ENCODE measurements around the gene NTN5.

NTN5 gene, protein sequence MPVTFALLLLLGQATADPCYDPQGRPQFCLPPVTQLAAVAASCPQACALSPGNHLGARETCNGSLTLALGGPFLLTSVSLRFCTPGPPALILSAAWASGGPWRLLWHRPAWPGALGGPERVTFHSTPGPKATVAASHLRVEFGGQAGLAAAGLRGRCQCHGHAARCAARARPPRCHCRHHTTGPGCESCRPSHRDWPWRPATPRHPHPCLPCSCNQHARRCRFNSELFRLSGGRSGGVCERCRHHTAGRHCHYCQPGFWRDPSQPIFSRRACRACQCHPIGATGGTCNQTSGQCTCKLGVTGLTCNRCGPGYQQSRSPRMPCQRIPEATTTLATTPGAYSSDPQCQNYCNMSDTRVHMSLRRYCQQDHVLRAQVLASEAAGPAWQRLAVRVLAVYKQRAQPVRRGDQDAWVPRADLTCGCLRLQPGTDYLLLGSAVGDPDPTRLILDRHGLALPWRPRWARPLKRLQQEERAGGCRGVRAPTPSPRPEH

DNA sequence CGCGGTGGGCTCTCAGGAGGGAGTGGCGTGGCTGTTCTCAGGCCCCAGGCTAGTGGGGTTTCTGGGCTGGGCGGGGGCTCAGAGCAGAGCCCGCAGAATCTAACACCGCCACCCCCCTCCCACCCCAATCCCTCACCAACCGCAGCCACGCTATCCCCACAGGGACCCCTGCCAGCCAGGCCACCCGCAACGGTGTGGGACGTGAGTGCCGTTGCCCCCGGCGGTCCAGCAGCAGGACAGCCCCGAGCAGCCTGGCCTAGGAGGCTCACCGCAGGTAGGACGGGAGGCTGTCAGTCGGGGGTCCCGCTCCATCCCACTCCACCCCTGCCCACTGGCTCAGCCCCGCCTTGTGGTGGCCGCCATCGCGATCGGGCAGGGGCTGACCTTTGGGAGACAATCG lies at the start of gene NTN5:
NTN5 (minus strand) TSS at position 24 of the 400 bp plus-strand sequence. CDS start 2,031 bp downstream, outside the sequence.
- Histone ChIP-seq H3K36me3 (ENCODE audit: control insufficient read depth, low read length) (no peaks in the 10 kb centered on the region), H3K27ac (ENCODE audit: low read depth, low read length) (no peak within 1 kb of the TSS), H3K4me2 (ENCODE audit: low read length) (no peak within 1 kb of the TSS), H3F3A (ENCODE audit: control insufficient read depth, insufficient read depth) (no peaks in the 10 kb centered on the region), H3K9me2 (replicated peaks; ENCODE audit: control insufficient read depth, low read length) (no peaks in the 10 kb centered on the region), H4K20me1 (ENCODE audit: control insufficient read depth, insufficient read depth, low read depth, low read length) (no peaks in the 10 kb centered on the region), H3K4me1 (ENCODE audit: control insufficient read depth, low read length) (peaks cover 9% of the 10 kb centered on the region), H3K27me3 (ENCODE audit: control insufficient read depth, low read length) (no peaks in the 10 kb centered on the region), H3K9me3 (ENCODE audit: control insufficient read depth, insufficient read depth, low read length) (peaks cover 5% of the 10 kb centered on the region; the same call in 1 of the 2 replicates), H3K79me2 (ENCODE audit: control insufficient read depth, low read length) (no peaks in the 10 kb centered on the region), H3K4me3 (ENCODE audit: low read length) (no peak within 1 kb of the TSS)
- no peak for TF ChIP-seq EZH2phosphoT487 (IDR thresholded peaks at IDR 0.05; ENCODE audit: borderline replicate concordance, low read length)
- TF ChIP-seq CTCF (IDR thresholded peaks at IDR 0.05; ENCODE audit: low read depth, low read length, poor library complexity, severe bottlenecking): no peak

DNA sequence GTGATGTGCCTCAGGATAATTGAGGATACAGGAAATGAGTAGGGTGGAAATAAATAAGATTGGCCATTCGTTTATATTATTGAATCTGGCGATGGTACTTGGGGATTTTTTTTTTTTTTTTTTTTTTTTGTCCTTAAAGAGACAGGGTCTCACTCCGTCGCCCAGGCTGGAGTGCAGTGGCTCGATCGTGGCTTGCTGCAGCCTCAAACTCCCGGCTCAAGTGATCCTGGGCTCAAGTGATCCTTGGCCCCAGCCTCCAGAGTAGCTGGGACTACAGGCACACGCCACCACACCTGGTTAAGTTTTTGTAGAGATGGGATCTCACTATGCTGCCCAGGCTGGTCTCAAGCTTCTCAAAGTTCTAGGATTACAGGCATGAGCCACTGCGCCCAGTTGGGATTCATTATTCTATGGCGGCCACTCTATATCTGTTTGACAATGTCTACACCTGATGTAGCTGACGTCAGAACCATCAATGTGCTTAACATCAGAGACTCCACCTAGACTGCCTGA lies 49.4 kb upstream of the NTN5 start:
- Histone ChIP-seq H4K20me1 (ENCODE audit: control insufficient read depth, insufficient read depth, low read depth, low read length) (no peaks in the 10 kb centered on the region), H3K9me2 (replicated peaks; ENCODE audit: control insufficient read depth, low read length) (no peaks in the 10 kb centered on the region), H3K79me2 (ENCODE audit: control insufficient read depth, low read length) (no peaks in the 10 kb centered on the region), H3K4me2 (ENCODE audit: low read length) (no peak overlapping the region), H3K4me1 (ENCODE audit: control insufficient read depth, low read length) (peaks cover 43% of the 10 kb centered on the region), H3K36me3 (ENCODE audit: control insufficient read depth, low read length) (peaks cover 15% of the 10 kb centered on the region), H3F3A (ENCODE audit: control insufficient read depth, insufficient read depth) (peaks cover 9% of the 10 kb centered on the region), H3K27me3 (ENCODE audit: control insufficient read depth, low read length) (no peaks in the 10 kb centered on the region), H3K27ac (ENCODE audit: low read depth, low read length) (no peak overlapping the region), H3K9me3 (ENCODE audit: control insufficient read depth, insufficient read depth, low read length) (peaks cover 15% of the 10 kb centered on the region), H3K4me3 (ENCODE audit: low read length) (no peak overlapping the region)
- TF ChIP-seq CTCF (IDR thresholded peaks at IDR 0.05; ENCODE audit: low read depth, low read length, poor library complexity, severe bottlenecking) (no peak), EZH2phosphoT487 (IDR thresholded peaks at IDR 0.05; ENCODE audit: borderline replicate concordance, low read length) (no peak)

- TF ChIP-seq CTCF (IDR thresholded peaks at IDR 0.05; ENCODE audit: low read depth, low read length, poor library complexity, severe bottlenecking) (no peak), EZH2phosphoT487 (IDR thresholded peaks at IDR 0.05; ENCODE audit: borderline replicate concordance, low read length) (no peak)
- peaks cover 8% of the 10 kb centered on the region for H3F3A ChIP-seq (ENCODE audit: control insufficient read depth, insufficient read depth)
- no peaks in the 10 kb centered on the region for H3K9me3 ChIP-seq (ENCODE audit: control insufficient read depth, insufficient read depth, low read length)
- no peaks in the 10 kb centered on the region for H3K79me2 ChIP-seq (ENCODE audit: control insufficient read depth, low read length)
- H3K9me2 ChIP-seq (replicated peaks; ENCODE audit: control insufficient read depth, low read length): no peaks in the 10 kb centered on the region
- H4K20me1 ChIP-seq (ENCODE audit: control insufficient read depth, insufficient read depth, low read depth, low read length): no peaks in the 10 kb centered on the region
- H3K4me2 ChIP-seq (ENCODE audit: low read length): peak overlapping the region; percentile 76
- peaks cover 1% of the 10 kb centered on the region for H3K36me3 ChIP-seq (ENCODE audit: control insufficient read depth, low read length)
- H3K27ac ChIP-seq (ENCODE audit: low read depth, low read length): peak overlapping the region; percentile 71
- peaks cover 31% of the 10 kb centered on the region for H3K4me1 ChIP-seq (ENCODE audit: control insufficient read depth, low read length)
- peak overlapping the region; percentile 81 for H3K4me3 ChIP-seq (ENCODE audit: low read length)
- H3K27me3 ChIP-seq (ENCODE audit: control insufficient read depth, low read length): no peaks in the 10 kb centered on the region
These were observed 47.9 kb upstream of the NTN5 start for GRCh38 chr19:48720613-48721296.
